ENCODE results near the gene TRIM68.

DNA sequence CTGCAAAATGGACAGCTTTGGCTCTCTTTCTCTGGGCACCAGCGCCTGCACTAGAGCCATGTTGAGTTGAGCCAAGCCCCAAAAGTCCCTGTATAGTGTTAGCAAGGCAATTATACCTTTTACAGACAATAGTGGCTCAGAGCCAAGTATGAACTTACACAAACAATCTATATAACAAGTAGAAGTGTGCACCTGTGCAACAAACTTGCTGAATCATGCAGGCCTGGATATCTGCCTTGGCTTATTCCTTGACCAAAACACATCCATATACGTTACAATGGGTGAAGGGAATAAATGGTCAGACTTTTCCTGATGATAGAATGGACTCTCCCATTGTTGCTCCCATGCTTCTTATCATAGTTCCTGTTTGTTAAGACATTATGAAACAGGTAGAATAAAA, 30.3 kb downstream of the TRIM68 start:
- TF ChIP-seq RCOR2 (CRISPR knock-in tag; IDR thresholded peaks at IDR 0.05) (no peak), RNF2 (conservative IDR thresholded peaks at IDR 0.05; ENCODE audit: low read depth) (no peak)

Measured in HepG2 (cell line).